ENCODE measurements around the gene SYT9. TPM values are rescaled to one million over a fixed set of nuclear protein-coding genes. Genes with fewer than 3 reads are reported as not detected.

The SYT9 gene
- total and polyA plus RNA-seq, 2 donors (not counting 1 experiment from before 2014, with no cell fraction given) = not detected

GRCh38 chr11:7384691-7385090, 133.0 kb downstream of the SYT9 start:
- Histone ChIP-seq H2AFZ (ENCODE audit: insufficient read depth, low read depth, low read length, poor library complexity, severe bottlenecking) (no peak overlapping the region), H3K4me3 (ENCODE audit: control extremely low read depth in 1 of 5, extremely low read depth in 1 of 5, insufficient read depth in 1 of 5, low read depth in 2 of 5, low read length in 4 of 5) (no peak overlapping the region), H3K4me2 (replicated peaks; ENCODE audit: low read depth, low read length, poor library complexity, severe bottlenecking) (no peak overlapping the region), H4K20me1 (ENCODE audit: control insufficient read depth, insufficient read depth, low read length, poor library complexity, severe bottlenecking) (no peaks in the 10 kb centered on the region), H3K9me3 (ENCODE audit: control extremely low read depth in 1 of 3, control insufficient read depth in 2 of 3, insufficient read depth in 1 of 3, low read length in 2 of 3) (no peaks in the 10 kb centered on the region), H3K27ac (ENCODE audit: low read length in 2 of 2) (no peak overlapping the region), H3K9ac (ENCODE audit: low read length) (no peak overlapping the region), H3K36me3 (replicated peaks in 1 of 2; ENCODE audit: control extremely low read depth in 1 of 2, control insufficient read depth in 1 of 2, extremely low read depth in 1 of 2, insufficient read depth in 2 of 2, low read length in 1 of 2) (no peaks in the 10 kb centered on the region), H3K27me3 (replicated peaks in 1 of 4; ENCODE audit: control extremely low read depth in 1 of 4, control insufficient read depth in 3 of 4, insufficient read depth in 4 of 4, low read length in 3 of 4) (no peaks in the 10 kb centered on the region), H3K79me2 (ENCODE audit: control insufficient read depth, insufficient read depth, low read length) (no peaks in the 10 kb centered on the region), H3K4me1 (ENCODE audit: control insufficient read depth in 2 of 2, insufficient read depth in 2 of 2, low read length in 2 of 2) (no peaks in the 10 kb centered on the region)
- no peak for TF ChIP-seq EZH2 (IDR thresholded peaks at IDR 0.05; ENCODE audit: borderline replicate concordance, insufficient read depth, low read depth, low read length, poor library complexity, severe bottlenecking)
- TF ChIP-seq CTCF (IDR thresholded peaks at IDR 0.05) = no peak
- H3K27ac Mint-ChIP-seq = no peak overlapping the region
- H3K9me3 Mint-ChIP-seq (ENCODE audit: insufficient read depth) = peaks cover 3% of the 10 kb centered on the region
- no peak for DNase-seq
- CTCF ChIA-PET = no interaction called here
- H3K4me1 Mint-ChIP-seq = peaks cover 12% of the 10 kb centered on the region
- peaks cover 14% of the 10 kb centered on the region for H3K27me3 Mint-ChIP-seq
- POLR2A ChIA-PET = no interaction called here
- H3K4me3 Mint-ChIP-seq = no peak overlapping the region
- intact Hi-C loops (cut with micrococcal nuclease) = no loop called here
- ATAC-seq (ENCODE audit: low read depth) = no peak

GRCh38 chr11:7385532-7385931, 133.8 kb downstream of the SYT9 start:
- Mint-ChIP-seq H3K4me1 (peaks cover 12% of the 10 kb centered on the region), H3K27me3 (peaks cover 10% of the 10 kb centered on the region), H3K4me3 (no peak overlapping the region), H3K9me3 (ENCODE audit: insufficient read depth) (no peaks in the 10 kb centered on the region), H3K27ac (no peak overlapping the region)
- ATAC-seq (ENCODE audit: low read depth) (no peak), DNase-seq (no peak)
- Histone ChIP-seq H2AFZ (ENCODE audit: insufficient read depth, low read depth, low read length, poor library complexity, severe bottlenecking) (no peak overlapping the region), H3K4me1 (ENCODE audit: control insufficient read depth in 2 of 2, insufficient read depth in 2 of 2, low read length in 2 of 2) (no peaks in the 10 kb centered on the region), H3K4me3 (ENCODE audit: control extremely low read depth in 1 of 5, extremely low read depth in 1 of 5, insufficient read depth in 1 of 5, low read depth in 2 of 5, low read length in 4 of 5) (no peak overlapping the region), H3K9me3 (ENCODE audit: control extremely low read depth in 1 of 3, control insufficient read depth in 2 of 3, insufficient read depth in 1 of 3, low read length in 2 of 3) (no peaks in the 10 kb centered on the region), H4K20me1 (ENCODE audit: control insufficient read depth, insufficient read depth, low read length, poor library complexity, severe bottlenecking) (no peaks in the 10 kb centered on the region), H3K27me3 (replicated peaks in 1 of 4; ENCODE audit: control extremely low read depth in 1 of 4, control insufficient read depth in 3 of 4, insufficient read depth in 4 of 4, low read length in 3 of 4) (no peaks in the 10 kb centered on the region), H3K4me2 (replicated peaks; ENCODE audit: low read depth, low read length, poor library complexity, severe bottlenecking) (no peak overlapping the region), H3K27ac (ENCODE audit: low read length in 2 of 2) (no peak overlapping the region), H3K36me3 (replicated peaks in 1 of 2; ENCODE audit: control extremely low read depth in 1 of 2, control insufficient read depth in 1 of 2, extremely low read depth in 1 of 2, insufficient read depth in 2 of 2, low read length in 1 of 2) (no peaks in the 10 kb centered on the region), H3K9ac (ENCODE audit: low read length) (no peak overlapping the region), H3K79me2 (ENCODE audit: control insufficient read depth, insufficient read depth, low read length) (no peaks in the 10 kb centered on the region)
- ChIA-PET CTCF (no interaction called here), POLR2A (no interaction called here)
- TF ChIP-seq EZH2 (IDR thresholded peaks at IDR 0.05; ENCODE audit: borderline replicate concordance, insufficient read depth, low read depth, low read length, poor library complexity, severe bottlenecking) (no peak), CTCF (IDR thresholded peaks at IDR 0.05) (no peak)
- no CpG with 5 or more reads among the region's 1 CpG for WGBS (ENCODE audit: insufficient coverage)
- intact Hi-C loops (cut with micrococcal nuclease) = no loop called here

Data from B cell (primary cell).